GM13977 (cell line): ENCODE measurements around the gene FAF2.

Experiments
- DNase-seq: peaks from one replicate; pipeline ENCODE4 v3.0.0; 2012; ENCODE audit warnings: low spot score
- CTCF ChIP-seq: IDR thresholded peaks from 2 replicates; pipeline ENCODE4 v1.5.1; 2012; ENCODE audit warnings: mild to moderate bottlenecking, control low read depth; ENCODE audit not compliant: insufficient read depth; ENCODE audit errors: extremely low read depth, missing control alignments
- in situ Hi-C: fragments of 300-500 bp; cut with MboI; formaldehyde crosslinking; loops from one replicate; pipeline ENCODE4 v1.12.0; 2022; ENCODE audit warnings: low sequenced_read_pairs, low pct_unique_long_range_greater_than_20kb, mixed read lengths, inconsistent platforms; ENCODE audit not compliant: unreplicated experiment

FAF2 gene

DNA sequence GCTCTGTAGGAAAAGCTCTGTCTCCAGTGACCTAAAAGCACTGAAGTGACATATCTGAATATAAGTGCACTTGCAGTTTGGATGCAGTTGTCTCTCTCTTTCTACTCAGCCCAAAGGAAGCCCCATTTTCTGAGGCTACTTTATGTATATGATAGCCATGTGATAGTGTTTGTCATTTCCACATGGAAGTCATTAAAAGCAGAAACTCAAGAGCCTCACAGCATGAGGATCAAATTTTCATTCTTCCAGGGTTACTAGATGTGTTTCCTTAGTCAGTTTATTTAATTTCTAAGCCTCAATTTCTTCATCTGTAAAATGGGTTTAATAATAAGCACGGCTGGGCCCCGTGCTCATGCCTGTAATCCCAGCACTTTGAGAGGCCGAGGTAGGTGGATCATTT, 52.3 kb downstream of the FAF2 start:
- in situ Hi-C loops: no loop called here
- TF ChIP-seq CTCF: no peak
- no peak for DNase-seq

GRCh38 chr5:176501333-176501732, 53.1 kb downstream of the FAF2 start:
- no peak for DNase-seq
- no peak for TF ChIP-seq CTCF
- in situ Hi-C loops: no loop called here

DNA sequence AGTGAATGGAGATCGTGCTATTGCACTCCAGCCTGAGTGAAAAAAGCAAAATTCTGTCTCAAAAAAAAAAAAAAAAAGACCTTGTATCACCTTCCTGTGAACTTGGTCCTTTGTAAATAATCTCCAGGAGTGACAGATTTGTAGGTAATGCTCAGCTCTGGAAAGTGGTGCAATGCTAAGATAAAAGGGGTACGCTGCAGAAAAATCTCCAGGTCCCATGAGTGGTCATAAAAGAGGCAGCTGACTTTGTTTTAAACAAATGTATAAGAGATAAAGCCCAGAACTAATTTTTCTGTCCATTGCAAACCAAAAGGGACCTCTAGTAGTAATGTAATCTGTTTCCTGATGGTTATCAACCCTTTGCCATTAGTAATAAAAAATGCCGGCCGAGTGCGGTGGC, 55.3 kb downstream of the FAF2 start:
- TF ChIP-seq CTCF: no peak
- DNase-seq: no peak
- in situ Hi-C loops: no loop called here

GRCh38 chr5:176507911-176508310, 59.7 kb downstream of the FAF2 start:
- DNase-seq: no peak
- in situ Hi-C loops: no loop called here
- TF ChIP-seq CTCF: no peak

DNA sequence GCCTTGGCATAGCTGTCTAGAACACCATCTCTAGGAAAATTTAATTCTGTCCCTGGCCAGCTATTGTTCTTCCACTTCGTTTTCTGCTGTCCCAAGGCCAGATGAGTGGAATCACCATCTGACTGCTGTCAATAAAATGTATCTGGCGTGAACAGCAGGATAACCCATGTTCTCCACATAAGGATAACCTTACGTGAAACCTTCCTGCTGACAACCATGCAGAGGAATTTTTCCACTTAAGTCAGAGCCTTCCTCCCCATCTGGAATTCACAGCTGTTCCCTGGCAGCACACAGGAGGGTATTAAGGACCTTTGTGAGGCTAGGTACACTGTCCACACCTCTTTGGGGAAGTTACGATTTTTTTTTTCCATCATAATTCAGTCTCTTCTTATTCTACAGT, 60.4 kb downstream of the FAF2 start:
- no peak for TF ChIP-seq CTCF
- in situ Hi-C loops: no loop called here
- no peak for DNase-seq

- no peak for TF ChIP-seq CTCF
- no peak for DNase-seq
- in situ Hi-C loops: no loop called here
Observed at GRCh38 chr5:176513788-176514187, 65.6 kb downstream of the FAF2 start.

DNA sequence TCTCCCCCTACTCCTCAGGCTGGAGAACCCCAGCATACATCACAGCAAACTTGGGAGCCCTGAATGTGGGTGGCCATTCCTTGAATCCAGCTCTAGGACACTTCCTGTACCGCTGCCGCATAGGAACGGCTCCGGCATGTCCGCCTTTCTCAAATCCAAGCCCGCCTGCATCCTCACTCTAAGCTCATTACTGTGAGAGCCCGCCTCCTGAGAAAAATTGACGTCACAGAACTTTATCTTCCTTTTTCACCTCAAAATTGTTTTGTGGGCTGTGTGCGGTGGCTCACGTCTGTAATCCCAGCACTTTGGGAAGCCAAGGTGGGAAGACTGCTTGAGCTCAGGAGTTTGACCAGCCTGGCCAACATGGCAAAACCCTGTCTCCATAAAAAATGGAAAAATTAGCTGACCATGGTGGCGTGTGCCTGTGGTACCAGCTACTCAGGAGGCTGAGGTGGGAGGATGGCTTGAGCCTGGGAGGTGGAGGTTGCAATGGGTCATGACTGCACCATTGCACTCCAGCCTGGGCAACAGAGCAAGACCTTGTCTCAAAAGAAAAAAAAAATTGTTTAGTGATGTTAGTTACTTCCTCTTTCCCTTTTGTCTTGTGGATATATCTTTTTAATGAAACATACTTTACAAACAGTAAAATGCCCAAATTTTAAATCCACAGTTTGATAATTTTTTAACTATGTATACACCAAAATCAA, 66.2 kb downstream of the FAF2 start:
- no peak for DNase-seq
- TF ChIP-seq CTCF: no peak
- in situ Hi-C loops: no loop called here
